T-cell (primary cell): ENCODE measurements around the gene FMN1. TPM values are rescaled to one million over a fixed set of nuclear protein-coding genes. Genes with fewer than 3 reads are reported as not detected.
A peak's percentile ranks its signal among the peaks of the same experiment; 100 is the strongest.

Experiments
- ATAC-seq, 4 experiments: fragments of 200-7000 bp in 3 of 4; fragments of 150-1000 bp in 1 of 4; cut with Tn5 transposase; replicated peaks in 1 of 4; 1 replicate in 3 of 4; 2 replicates in 1 of 4; pipeline ENCODE4 v1.10.0; 2021; ENCODE audit warnings: moderate library complexity in 3 of 4, mild to moderate bottlenecking in 2 of 4, moderate number of reproducible peaks in 1 of 4
- CTCF ChIA-PET, 2 donors: fragments of 300-600 bp; sonication (Branson Sonifier 250); formaldehyde crosslinking; loops; one replicate each; lab custom pipeline; 2022; ENCODE audit warnings: antibody characterized with exemption in 2 of 2; lab: Charles Lee
- POLR2A ChIA-PET, 2 donors: fragments of 300-600 bp; sonication (Branson Sonifier 250); formaldehyde crosslinking; loops; one replicate each; lab custom pipeline; 2022; ENCODE audit warnings: antibody characterized with exemption in 2 of 2; lab: Charles Lee
- DNase-seq, 35 experiments: peaks; one replicate each; pipeline versions ENCODE4 v3.0.0 to v3.0.0-alpha.2; 2013 to 2023
- H3K27ac ChIP-seq: one replicate; pipeline ENCODE4 v1.5.1; 2013; ENCODE audit warnings: low read length
- H3K27me3 ChIP-seq, 2 experiments: replicated peaks in 1 of 2; 1 replicate in 1 of 2; 2 replicates in 1 of 2; pipeline versions ENCODE4 v1.6.1 to v1.7.0; 2013; ENCODE audit warnings: low read length in 1 of 2, mixed read lengths in 1 of 2; ENCODE audit not compliant: control insufficient read depth in 2 of 2, insufficient read depth in 2 of 2; ENCODE audit errors: extremely low read depth in 1 of 2
- H3K36me3 ChIP-seq, 2 donors: 1 replicate in 1 of 2; 2 replicates in 1 of 2; pipeline versions ENCODE4 v1.6.1 to v1.7.0; 2013; ENCODE audit warnings: low read length in 1 of 2; ENCODE audit not compliant: control insufficient read depth in 2 of 2, insufficient read depth in 1 of 2; ENCODE audit errors: extremely low read depth in 1 of 2
- H3K4me1 ChIP-seq, 2 experiments: 1 replicate in 1 of 2; 2 replicates in 1 of 2; pipeline versions ENCODE4 v1.6.1 to v1.7.0; 2013; ENCODE audit warnings: low read length in 2 of 2, mixed read lengths in 1 of 2; ENCODE audit not compliant: insufficient read depth in 2 of 2, control insufficient read depth in 1 of 2; ENCODE audit errors: extremely low read depth in 1 of 2
- H3K4me3 ChIP-seq, 2 donors: 1 replicate in 1 of 2; 2 replicates in 1 of 2; pipeline versions ENCODE4 v1.5.1 to v1.7.0; 2013; ENCODE audit warnings: mild to moderate bottlenecking in 2 of 2, low read length in 1 of 2, moderate library complexity in 1 of 2; ENCODE audit not compliant: control insufficient read depth in 1 of 2; ENCODE audit errors: extremely low read depth in 1 of 2
- H3K9me3 ChIP-seq: 2 replicates; pipeline ENCODE4 v1.7.0; 2013
- H3K27ac Mint-ChIP-seq, 2 donors: one replicate each; pipeline ENCODE4 v1.8.0; 2020 to 2021; ENCODE audit warnings: mild to moderate bottlenecking in 2 of 2, mixed read lengths in 2 of 2
- H3K27me3 Mint-ChIP-seq, 2 donors: one replicate each; pipeline ENCODE4 v1.8.0; 2021 to 2022; ENCODE audit warnings: mixed read lengths in 2 of 2
- H3K36me3 Mint-ChIP-seq: one replicate; pipeline ENCODE4 v1.8.0; 2021; ENCODE audit warnings: mixed read lengths
- H3K4me1 Mint-ChIP-seq, 3 donors: one replicate each; pipeline ENCODE4 v1.8.0; 2020 to 2022; ENCODE audit warnings: mixed read lengths in 3 of 3, mild to moderate bottlenecking in 1 of 3
- H3K4me3 Mint-ChIP-seq, 3 donors: one replicate each; pipeline ENCODE4 v1.8.0; 2020 to 2022; ENCODE audit warnings: mild to moderate bottlenecking in 3 of 3, mixed read lengths in 3 of 3, moderate library complexity in 3 of 3
- H3K9me3 Mint-ChIP-seq, 3 donors: one replicate each; pipeline ENCODE4 v1.8.0; 2020 to 2022; ENCODE audit warnings: mixed read lengths in 3 of 3
- WGBS: methylation state at CpG from one replicate; pipeline ENCODE4 v1.1.5; 2013; ENCODE audit warnings: missing lambda C conversion rate; ENCODE audit not compliant: insufficient coverage; 5-methylcytosine and 5-hydroxymethylcytosine counted together
- total RNA-seq, 35 experiments: library from RNA in 6 of 35; stranded (reverse) in 6 of 35; fragments of 120-200 nt in 1 of 35; gene quantifications; one replicate each; pipeline versions ENCODE4 v1.2.1 to v1.2.4 and lab custom pipeline; 2013 to 2026

FMN1 gene
- total RNA-seq, 5 donors from 2014 or later (not counting 1 experiment from before 2014, with no cell fraction given): 0.20 to 22.4 (median 14.9) TPM

- peaks cover 0 to 8% of the 10 kb centered on the region in 2 experiments for H3K4me1 ChIP-seq
- POLR2A ChIA-PET: interaction anchor here in 1 of 2 donors (0.7 kb wide), 1 partner anchor 54 kb away, joined by 4 read pairs; no protein-coding TSS in a partner anchor
- DNase-seq: no peak
- CTCF ChIA-PET: no interaction called here
- Mint-ChIP-seq H3K36me3 (no peaks in the 10 kb centered on the region), H3K27me3 (peaks cover 55 to 59% of the 10 kb centered on the region in 2 donors), H3K4me1 (peaks cover 11 to 13% (median 12%) of the 10 kb centered on the region in 3 donors), H3K4me3 (no peak overlapping the region), H3K9me3 (peaks cover 3 to 5% (median 4%) of the 10 kb centered on the region in 3 donors), H3K27ac (no peak overlapping the region)
- WGBS: no CpG with 5 or more reads among the region's 2 CpGs
- no peak overlapping the region for H3K4me3 ChIP-seq
- no peaks in the 10 kb centered on the region for H3K36me3 ChIP-seq
- H3K27me3 ChIP-seq: peaks cover 10 to 18% of the 10 kb centered on the region in 2 experiments
- no peak overlapping the region for H3K27ac ChIP-seq
- ATAC-seq: no peak
- H3K9me3 ChIP-seq: no peaks in the 10 kb centered on the region
These were observed 471.2 kb downstream of the FMN1 start for GRCh38 chr15:32723171-32723948.

- no peak for DNase-seq
- CTCF ChIA-PET: no interaction called here
- Mint-ChIP-seq H3K27me3 (peaks cover 56 to 66% of the 10 kb centered on the region in 2 donors), H3K36me3 (no peaks in the 10 kb centered on the region), H3K27ac (no peak overlapping the region), H3K4me3 (no peak overlapping the region), H3K9me3 (peaks cover 3 to 5% (median 4%) of the 10 kb centered on the region in 3 donors), H3K4me1 (peaks cover 14 to 15% (median 15%) of the 10 kb centered on the region in 3 donors)
- no peak for ATAC-seq
- POLR2A ChIA-PET: no interaction called here
- no peaks in the 10 kb centered on the region for H3K9me3 ChIP-seq
- peaks cover 0 to 14% of the 10 kb centered on the region in 2 experiments for H3K4me1 ChIP-seq
- H3K36me3 ChIP-seq: no peaks in the 10 kb centered on the region
- H3K4me3 ChIP-seq: no peak overlapping the region
- H3K27ac ChIP-seq: no peak overlapping the region
- peaks cover 11 to 28% of the 10 kb centered on the region in 2 experiments for H3K27me3 ChIP-seq
These were observed 472.4 kb downstream of the FMN1 start for GRCh38 chr15:32722136-32722535.

GRCh38 chr15:32721596-32721995 lies 472.9 kb downstream of the FMN1 start:
- H3K9me3 ChIP-seq: no peaks in the 10 kb centered on the region
- CTCF ChIA-PET: no interaction called here
- no peak overlapping the region for H3K4me3 Mint-ChIP-seq
- POLR2A ChIA-PET: no interaction called here
- no peak overlapping the region for H3K4me3 ChIP-seq
- WGBS: 81% methylated on average over 5 of the region's 6 CpGs
- peaks cover 0 to 14% of the 10 kb centered on the region in 2 experiments for H3K4me1 ChIP-seq
- no peak overlapping the region for H3K27ac ChIP-seq
- H3K27ac Mint-ChIP-seq: no peak overlapping the region
- peaks cover 20 to 21% (median 21%) of the 10 kb centered on the region in 3 donors for H3K4me1 Mint-ChIP-seq
- no peak for ATAC-seq
- H3K9me3 Mint-ChIP-seq: peaks cover 3 to 5% (median 4%) of the 10 kb centered on the region in 3 donors
- no peaks in the 10 kb centered on the region for H3K36me3 ChIP-seq
- DNase-seq: no peak
- peaks cover 14 to 30% of the 10 kb centered on the region in 2 experiments for H3K27me3 ChIP-seq
- peaks cover 59 to 69% of the 10 kb centered on the region in 2 donors for H3K27me3 Mint-ChIP-seq
- H3K36me3 Mint-ChIP-seq: no peaks in the 10 kb centered on the region

GRCh38 chr15:32718821-32719716 lies 475.4 kb downstream of the FMN1 start:
- no peaks in the 10 kb centered on the region for H3K36me3 ChIP-seq
- H3K27ac Mint-ChIP-seq: no peak overlapping the region
- 10% methylated on average over 63 of the region's 70 CpGs for WGBS
- no peaks in the 10 kb centered on the region for H3K9me3 ChIP-seq
- CTCF ChIA-PET: no interaction called here
- H3K4me3 Mint-ChIP-seq: peak overlapping the region in 2 of 3 donors; percentile 43 to 61
- H3K4me3 ChIP-seq: no peak overlapping the region
- POLR2A ChIA-PET: no interaction called here
- H3K27me3 Mint-ChIP-seq: peaks cover 50 to 60% of the 10 kb centered on the region in 2 donors
- H3K4me1 ChIP-seq: peaks cover 0 to 14% of the 10 kb centered on the region in 2 experiments
- peaks cover 27 to 32% of the 10 kb centered on the region in 2 experiments for H3K27me3 ChIP-seq
- ATAC-seq: no peak
- no peaks in the 10 kb centered on the region for H3K9me3 Mint-ChIP-seq
- H3K4me1 Mint-ChIP-seq: peaks cover 23 to 28% (median 24%) of the 10 kb centered on the region in 3 donors
- H3K36me3 Mint-ChIP-seq: no peaks in the 10 kb centered on the region
- DNase-seq: no peak
- H3K27ac ChIP-seq: no peak overlapping the region

GRCh38 chr15:32718227-32718820 lies 476.2 kb downstream of the FMN1 start:
- ChIA-PET CTCF (no interaction called here), POLR2A (no interaction called here)
- no peaks in the 10 kb centered on the region for H3K9me3 Mint-ChIP-seq
- H3K27ac Mint-ChIP-seq: no peak overlapping the region
- H3K4me1 ChIP-seq: peaks cover 0 to 14% of the 10 kb centered on the region in 2 experiments
- DNase-seq: no peak
- peaks cover 57 to 61% of the 10 kb centered on the region in 2 donors for H3K27me3 Mint-ChIP-seq
- H3K4me1 Mint-ChIP-seq: peaks cover 23 to 28% (median 24%) of the 10 kb centered on the region in 3 donors
- no peak for ATAC-seq
- H3K4me3 Mint-ChIP-seq: peak overlapping the region in 2 of 3 donors; percentile 43 to 61
- H3K27ac ChIP-seq: no peak overlapping the region
- H3K36me3 ChIP-seq: no peaks in the 10 kb centered on the region
- peaks cover 31 to 32% of the 10 kb centered on the region in 2 experiments for H3K27me3 ChIP-seq
- no peaks in the 10 kb centered on the region for H3K36me3 Mint-ChIP-seq
- WGBS: 6% methylated on average over 60 of the region's 60 CpGs
- H3K4me3 ChIP-seq: no peak overlapping the region
- no peaks in the 10 kb centered on the region for H3K9me3 ChIP-seq
